Body of pancreas (tissue), 4 donors: Measurements from ENCODE around the gene LRP2.

Source experiments
- CTCF ChIP-seq, 7 experiments: fragments of 450-650 bp in 4 of 7; fragments of 200-600 bp in 3 of 7; sonication (generic) in 3 of 7; IDR thresholded peaks; one replicate each; pipeline ENCODE4 v1.5.1; 2016 to 2019; ENCODE audit warnings: antibody characterized with exemption in 7 of 7
- POLR2A ChIP-seq, 3 donors: fragments of 450-650 bp; IDR thresholded peaks; one replicate each; pipeline ENCODE4 v1.6.1; 2016; ENCODE audit warnings: antibody characterized with exemption in 3 of 3, mild to moderate bottlenecking in 2 of 3

GRCh38 chr2:169175112-169175511 is 187.2 kb downstream of the LRP2 start:
- TF ChIP-seq POLR2A (IDR thresholded peaks at IDR 0.05) (no peak), CTCF (IDR thresholded peaks at IDR 0.05) (no peak)
